HG02870 (cell line): ENCODE results near the gene PCSK4.

ENCODE experiments used
- ATAC-seq: cut with Tn5 transposase; IDR thresholded peaks from one replicate; pipeline ENCODE4 v1.9.1; 2021; ENCODE audit warnings: mild to moderate bottlenecking, moderate library complexity; ENCODE audit not compliant: unreplicated experiment

PCSK4 gene

GRCh38 chr19:1457031-1457739, 33.0 kb downstream of the PCSK4 start:
- ATAC-seq: no peak

- ATAC-seq: no peak
Measured at GRCh38 chr19:1456121-1456900, 33.8 kb downstream of the PCSK4 start.

GRCh38 chr19:1455336-1456120, 34.6 kb downstream of the PCSK4 start:
- no peak for ATAC-seq

GRCh38 chr19:1455002-1455335, 35.2 kb downstream of the PCSK4 start:
- no peak for ATAC-seq

- no peak for ATAC-seq
Measured at GRCh38 chr19:1453525-1454364, 36.4 kb downstream of the PCSK4 start.

GRCh38 chr19:1452802-1453524, 37.2 kb downstream of the PCSK4 start:
- ATAC-seq: no peak

- no peak for ATAC-seq
Measured at GRCh38 chr19:1451916-1452801, 38.0 kb downstream of the PCSK4 start.

GRCh38 chr19:1450735-1451731, 39.1 kb downstream of the PCSK4 start:
- ATAC-seq: no peak

GRCh38 chr19:1449467-1450442, 40.4 kb downstream of the PCSK4 start, which contains the start of gene APC2:
Gene APC2, plus strand, starts transcription at chr19:1450121. Its CDS starts 2,881 bp downstream, at chr19:1453002.
- no peak for ATAC-seq

GRCh38 chr19:1447944-1448343, 42.2 kb downstream of the PCSK4 start:
- ATAC-seq: no peak

GRCh38 chr19:1447504-1447903, 42.6 kb downstream of the PCSK4 start:
- no peak for ATAC-seq

- ATAC-seq: no peak
Measured at GRCh38 chr19:1446713-1447481, 43.3 kb downstream of the PCSK4 start.

GRCh38 chr19:1445932-1446712, 44.0 kb downstream of the PCSK4 start:
- ATAC-seq: no peak

- ATAC-seq: peak; percentile 67
Measured at GRCh38 chr19:1445185-1445931, 44.8 kb downstream of the PCSK4 start.
